ENCODE measurements around the gene HDAC8. TPM values are rescaled to one million over a fixed set of nuclear protein-coding genes. Genes with fewer than 3 reads are reported as not detected.

The HDAC8 gene
- polyA plus RNA-seq, 1 experiment, result 24.8 TPM

DNA sequence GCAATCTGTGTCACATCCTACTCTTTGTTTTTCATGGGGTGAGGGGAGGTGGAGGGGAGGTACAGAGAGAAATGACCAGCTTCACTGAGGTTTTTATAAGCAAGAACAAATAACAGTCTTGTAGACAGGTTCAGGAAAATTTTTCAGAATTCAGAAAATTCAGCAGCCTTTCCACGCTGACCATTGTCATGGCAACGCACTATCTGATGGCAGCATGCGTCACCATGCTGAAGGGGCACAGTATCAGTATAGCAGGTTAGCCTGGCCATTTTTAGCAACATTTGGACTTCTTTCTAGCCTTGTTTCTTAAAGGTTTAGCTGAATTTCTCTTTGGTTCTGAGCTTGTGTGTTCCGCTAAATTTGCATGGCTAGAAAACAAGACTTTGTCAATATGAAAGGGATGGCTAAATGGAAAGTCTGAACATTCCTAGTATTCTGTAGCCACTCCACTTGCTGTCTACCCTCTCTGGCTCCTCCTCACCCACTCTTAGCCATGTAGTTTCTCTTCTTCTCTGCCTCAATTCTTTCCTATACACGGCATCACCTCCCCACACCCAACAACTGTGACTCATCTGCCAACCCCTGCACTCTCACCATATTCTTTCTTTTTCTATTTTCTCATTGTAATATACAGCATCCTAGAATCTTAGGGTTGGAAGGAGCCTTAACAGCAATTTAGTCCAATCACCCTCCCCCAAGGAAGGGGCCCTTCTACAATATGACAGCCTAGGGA lies 224.2 kb downstream of the HDAC8 start:
- H3K27ac ChIP-seq (ENCODE audit: low read depth, low read length), result no peak overlapping the region
- POLR2A ChIA-PET, result no interaction called here
- CTCF ChIA-PET, result no interaction called here
- H3K27me3 ChIP-seq (ENCODE audit: control insufficient read depth, insufficient read depth, low read length), result no peaks in the 10 kb centered on the region
- H3K4me3 ChIP-seq (ENCODE audit: low read depth, low read length), result no peak overlapping the region
- TF ChIP-seq, protein P1, sequence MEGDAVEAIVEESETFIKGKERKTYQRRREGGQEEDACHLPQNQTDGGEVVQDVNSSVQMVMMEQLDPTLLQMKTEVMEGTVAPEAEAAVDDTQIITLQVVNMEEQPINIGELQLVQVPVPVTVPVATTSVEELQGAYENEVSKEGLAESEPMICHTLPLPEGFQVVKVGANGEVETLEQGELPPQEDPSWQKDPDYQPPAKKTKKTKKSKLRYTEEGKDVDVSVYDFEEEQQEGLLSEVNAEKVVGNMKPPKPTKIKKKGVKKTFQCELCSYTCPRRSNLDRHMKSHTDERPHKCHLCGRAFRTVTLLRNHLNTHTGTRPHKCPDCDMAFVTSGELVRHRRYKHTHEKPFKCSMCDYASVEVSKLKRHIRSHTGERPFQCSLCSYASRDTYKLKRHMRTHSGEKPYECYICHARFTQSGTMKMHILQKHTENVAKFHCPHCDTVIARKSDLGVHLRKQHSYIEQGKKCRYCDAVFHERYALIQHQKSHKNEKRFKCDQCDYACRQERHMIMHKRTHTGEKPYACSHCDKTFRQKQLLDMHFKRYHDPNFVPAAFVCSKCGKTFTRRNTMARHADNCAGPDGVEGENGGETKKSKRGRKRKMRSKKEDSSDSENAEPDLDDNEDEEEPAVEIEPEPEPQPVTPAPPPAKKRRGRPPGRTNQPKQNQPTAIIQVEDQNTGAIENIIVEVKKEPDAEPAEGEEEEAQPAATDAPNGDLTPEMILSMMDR (IDR thresholded peaks at IDR 0.05; ENCODE audit: low read depth, low read length), result no peak
- DNase-seq (ENCODE audit: low read depth, low spot score), result no peak
- no peaks in the 10 kb centered on the region for H3K9me3 ChIP-seq (ENCODE audit: control insufficient read depth, insufficient read depth, low read length)

DNA sequence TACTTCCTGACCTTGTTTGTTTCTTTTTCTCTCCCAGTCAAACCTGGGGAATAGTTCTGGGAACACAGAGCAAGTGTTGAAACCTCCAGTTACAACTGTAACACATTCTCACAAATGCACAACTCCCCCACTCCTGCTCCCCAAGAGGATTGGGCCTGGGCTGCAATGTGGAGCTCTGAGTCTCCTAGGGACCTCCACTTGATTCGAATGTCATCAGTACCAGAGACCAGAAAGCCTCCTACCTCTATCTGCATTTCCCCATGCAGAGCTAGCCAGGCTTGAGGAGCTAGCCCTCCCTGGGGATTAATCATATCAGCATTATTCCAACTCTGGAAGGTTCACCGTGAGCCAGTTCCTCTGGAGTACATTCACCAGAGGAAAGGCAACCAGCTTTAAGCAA lies 225.3 kb downstream of the HDAC8 start:
- Histone ChIP-seq H3K4me3 (ENCODE audit: low read depth, low read length) (no peak overlapping the region), H3K27ac (ENCODE audit: low read depth, low read length) (no peak overlapping the region), H3K9me3 (ENCODE audit: control insufficient read depth, insufficient read depth, low read length) (no peaks in the 10 kb centered on the region), H3K27me3 (ENCODE audit: control insufficient read depth, insufficient read depth, low read length) (no peaks in the 10 kb centered on the region)
- CTCF ChIA-PET, result no interaction called here
- TF ChIP-seq, protein P1 (IDR thresholded peaks at IDR 0.05; ENCODE audit: low read depth, low read length), result no peak
- no peak for DNase-seq (ENCODE audit: low read depth, low spot score)
- POLR2A ChIA-PET, result no interaction called here

DNA sequence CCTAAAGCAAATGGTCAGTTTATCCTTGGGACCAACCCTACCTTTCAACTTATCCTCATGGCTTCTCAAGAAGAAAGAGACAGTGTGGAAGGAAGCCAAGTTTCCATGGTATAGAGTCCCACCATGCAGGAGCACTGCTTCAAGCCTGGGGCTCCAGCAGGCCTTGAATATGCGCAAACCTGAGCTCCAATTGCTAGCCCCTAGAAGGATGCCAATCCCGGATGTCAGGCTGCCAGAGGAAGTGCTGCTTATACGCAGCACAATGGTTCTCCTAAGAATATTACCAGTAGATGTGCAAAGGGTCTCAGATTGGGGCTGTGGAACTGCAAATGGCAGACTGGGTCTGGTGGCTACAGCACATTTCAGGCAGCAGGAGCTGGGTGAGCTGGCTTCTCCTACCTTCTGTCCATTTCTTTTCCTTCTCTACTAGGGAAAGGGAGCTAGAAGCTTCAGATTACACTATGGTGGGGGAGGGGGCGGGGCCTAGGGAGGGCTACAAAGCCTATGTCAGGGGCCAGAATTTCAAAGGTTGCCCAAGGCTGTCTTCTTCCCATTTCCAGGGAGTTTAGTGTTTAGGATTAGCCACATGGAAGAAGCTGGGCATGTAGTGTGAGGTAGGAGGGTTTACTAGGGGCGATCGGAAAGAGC lies 226.2 kb downstream of the HDAC8 start:
- ChIA-PET POLR2A (no interaction called here), CTCF (interaction anchor here (0.6 kb wide), 1 partner anchor 13 kb away, joined by 3 read pairs; no protein-coding TSS in a partner anchor)
- DNase-seq (ENCODE audit: low read depth, low spot score), result no peak
- Histone ChIP-seq H3K27me3 (ENCODE audit: control insufficient read depth, insufficient read depth, low read length) (no peaks in the 10 kb centered on the region), H3K27ac (ENCODE audit: low read depth, low read length) (no peak overlapping the region), H3K9me3 (ENCODE audit: control insufficient read depth, insufficient read depth, low read length) (no peaks in the 10 kb centered on the region), H3K4me3 (ENCODE audit: low read depth, low read length) (no peak overlapping the region)
- TF ChIP-seq, protein P1 (IDR thresholded peaks at IDR 0.05; ENCODE audit: low read depth, low read length), result no peak

DNA sequence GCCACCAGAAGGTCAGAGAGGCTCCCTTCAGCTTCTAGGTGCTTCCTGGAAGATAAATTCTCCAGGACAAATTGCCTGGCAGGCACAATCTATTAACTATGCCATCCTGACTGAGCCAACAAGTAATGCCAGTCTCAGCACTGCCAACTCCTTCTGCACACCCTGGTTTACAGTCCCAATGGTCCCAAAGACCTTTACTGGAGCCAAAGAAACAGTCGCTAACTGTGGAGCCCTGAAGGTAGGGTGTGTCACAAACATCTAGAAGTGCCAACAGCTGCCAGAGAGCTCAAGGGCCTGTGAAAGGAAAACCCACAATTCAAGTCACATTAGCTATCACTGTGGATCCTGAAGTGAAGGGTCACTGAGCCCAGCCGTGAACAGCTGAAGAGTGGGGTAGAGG lies 232.0 kb downstream of the HDAC8 start:
- CTCF ChIA-PET, result no interaction called here
- DNase-seq (ENCODE audit: low read depth, low spot score), result no peak
- H3K27me3 ChIP-seq (ENCODE audit: control insufficient read depth, insufficient read depth, low read length), result no peaks in the 10 kb centered on the region
- no peak overlapping the region for H3K4me3 ChIP-seq (ENCODE audit: low read depth, low read length)
- H3K27ac ChIP-seq (ENCODE audit: low read depth, low read length), result no peak overlapping the region
- TF ChIP-seq, protein P1 (IDR thresholded peaks at IDR 0.05; ENCODE audit: low read depth, low read length), result no peak
- POLR2A ChIA-PET, result no interaction called here
- H3K9me3 ChIP-seq (ENCODE audit: control insufficient read depth, insufficient read depth, low read length), result no peaks in the 10 kb centered on the region

DNA sequence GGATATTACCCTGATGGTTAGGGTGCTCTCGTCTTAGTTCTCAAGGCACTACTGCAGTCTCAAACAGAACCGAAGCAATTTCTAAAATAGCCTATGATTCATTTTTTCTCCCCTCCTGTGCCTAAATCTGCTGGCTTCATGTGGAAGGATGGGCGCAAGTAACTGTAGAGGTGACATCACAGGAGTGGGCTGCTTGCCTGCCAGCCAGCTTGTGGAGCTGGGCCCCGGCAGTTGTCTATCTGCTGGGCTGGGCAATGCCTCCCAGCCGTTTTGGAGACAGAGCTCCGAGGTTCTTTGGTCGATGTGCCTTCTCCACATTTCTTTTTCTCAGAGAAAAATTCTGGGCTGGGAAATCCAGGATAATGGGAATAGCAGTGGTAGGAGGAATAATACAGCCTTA lies 232.6 kb downstream of the HDAC8 start:
- POLR2A ChIA-PET, result no interaction called here
- no peak overlapping the region for H3K4me3 ChIP-seq (ENCODE audit: low read depth, low read length)
- CTCF ChIA-PET, result no interaction called here
- H3K9me3 ChIP-seq (ENCODE audit: control insufficient read depth, insufficient read depth, low read length), result no peaks in the 10 kb centered on the region
- DNase-seq (ENCODE audit: low read depth, low spot score), result no peak
- TF ChIP-seq, protein P1 (IDR thresholded peaks at IDR 0.05; ENCODE audit: low read depth, low read length), result no peak
- no peak overlapping the region for H3K27ac ChIP-seq (ENCODE audit: low read depth, low read length)
- no peaks in the 10 kb centered on the region for H3K27me3 ChIP-seq (ENCODE audit: control insufficient read depth, insufficient read depth, low read length)

All from AG04450 (cell line).